RWPE2 (cell line): Measurements from ENCODE around the gene WRAP53.

ENCODE experiments used
- ATAC-seq: fragments of 200-7000 bp; cut with Tn5 transposase; 3 replicates; pipeline ENCODE4 v1.9.1; 2021; ENCODE audit warnings: low read depth
- DNase-seq: peaks from one replicate; pipeline ENCODE4 v3.0.0-alpha.2; 2020; ENCODE audit warnings: low spot score
- H3K27ac ChIP-seq: fragments of 450-650 bp; 2 replicates; pipeline ENCODE4 v1.5.1; 2017; ENCODE audit warnings: mild to moderate bottlenecking; ENCODE audit not compliant: poor library complexity, severe bottlenecking
- H3K27me3 ChIP-seq: fragments of 250-450 bp; sonication (Bioruptor Pico); 2 replicates; pipeline ENCODE4 v1.5.1; 2021; ENCODE audit warnings: mild to moderate bottlenecking, moderate library complexity; ENCODE audit not compliant: insufficient read depth, poor library complexity, severe bottlenecking
- H3K36me3 ChIP-seq: fragments of 250-450 bp; sonication (Bioruptor Pico); 2 replicates; pipeline ENCODE4 v1.5.1; 2020; ENCODE audit warnings: low read depth, mild to moderate bottlenecking, moderate library complexity
- H3K4me1 ChIP-seq: fragments of 250-450 bp; sonication (Bioruptor Pico); 2 replicates; pipeline ENCODE4 v1.5.1; 2021; ENCODE audit warnings: mild to moderate bottlenecking, moderate library complexity; ENCODE audit not compliant: insufficient read depth, poor library complexity, severe bottlenecking
- H3K4me3 ChIP-seq: fragments of 250-450 bp; sonication (Bioruptor Pico); 2 replicates; pipeline ENCODE4 v1.5.1; 2021; ENCODE audit warnings: mild to moderate bottlenecking, moderate library complexity; ENCODE audit not compliant: severe bottlenecking
- H3K9me3 ChIP-seq: fragments of 250-450 bp; sonication (Bioruptor Pico); 2 replicates; pipeline ENCODE4 v1.5.1; 2021; ENCODE audit warnings: mild to moderate bottlenecking, moderate library complexity; ENCODE audit not compliant: severe bottlenecking
- TF ChIP-seq, protein P1 (sequence below): fragments of 450-650 bp; IDR thresholded peaks from one replicate; pipeline ENCODE4 v1.5.1; 2017; ENCODE audit warnings: mild to moderate bottlenecking, moderate library complexity; ENCODE audit not compliant: poor library complexity, severe bottlenecking

WRAP53 gene

DNA sequence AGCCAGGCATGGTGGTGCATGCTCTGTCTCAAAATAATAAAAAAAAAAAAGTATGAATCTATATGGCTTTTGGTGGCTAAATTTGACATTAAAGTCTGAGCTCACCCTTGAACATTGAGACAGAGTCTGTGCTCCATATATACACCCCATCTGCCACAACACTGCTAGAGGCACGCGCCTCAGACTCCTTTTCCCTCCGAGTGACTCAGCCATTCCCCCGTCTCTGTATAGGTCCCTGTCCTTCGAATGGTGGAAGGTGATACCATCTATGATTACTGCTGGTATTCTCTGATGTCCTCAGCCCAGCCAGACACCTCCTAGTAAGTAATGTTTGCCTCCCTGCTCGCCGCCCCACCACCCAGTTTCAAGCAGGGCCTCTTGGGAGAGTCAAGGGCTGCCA, 12.2 kb downstream of the WRAP53 start:
- no peak overlapping the region for H3K4me3 ChIP-seq
- ATAC-seq, result no peak
- DNase-seq, result no peak
- TF ChIP-seq, protein P1, sequence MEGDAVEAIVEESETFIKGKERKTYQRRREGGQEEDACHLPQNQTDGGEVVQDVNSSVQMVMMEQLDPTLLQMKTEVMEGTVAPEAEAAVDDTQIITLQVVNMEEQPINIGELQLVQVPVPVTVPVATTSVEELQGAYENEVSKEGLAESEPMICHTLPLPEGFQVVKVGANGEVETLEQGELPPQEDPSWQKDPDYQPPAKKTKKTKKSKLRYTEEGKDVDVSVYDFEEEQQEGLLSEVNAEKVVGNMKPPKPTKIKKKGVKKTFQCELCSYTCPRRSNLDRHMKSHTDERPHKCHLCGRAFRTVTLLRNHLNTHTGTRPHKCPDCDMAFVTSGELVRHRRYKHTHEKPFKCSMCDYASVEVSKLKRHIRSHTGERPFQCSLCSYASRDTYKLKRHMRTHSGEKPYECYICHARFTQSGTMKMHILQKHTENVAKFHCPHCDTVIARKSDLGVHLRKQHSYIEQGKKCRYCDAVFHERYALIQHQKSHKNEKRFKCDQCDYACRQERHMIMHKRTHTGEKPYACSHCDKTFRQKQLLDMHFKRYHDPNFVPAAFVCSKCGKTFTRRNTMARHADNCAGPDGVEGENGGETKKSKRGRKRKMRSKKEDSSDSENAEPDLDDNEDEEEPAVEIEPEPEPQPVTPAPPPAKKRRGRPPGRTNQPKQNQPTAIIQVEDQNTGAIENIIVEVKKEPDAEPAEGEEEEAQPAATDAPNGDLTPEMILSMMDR, result no peak
- no peaks in the 10 kb centered on the region for H3K9me3 ChIP-seq
- H3K27me3 ChIP-seq, result peaks cover 18% of the 10 kb centered on the region
- H3K36me3 ChIP-seq, result peaks cover 23% of the 10 kb centered on the region
- H3K27ac ChIP-seq, result no peak overlapping the region
- no peaks in the 10 kb centered on the region for H3K4me1 ChIP-seq

DNA sequence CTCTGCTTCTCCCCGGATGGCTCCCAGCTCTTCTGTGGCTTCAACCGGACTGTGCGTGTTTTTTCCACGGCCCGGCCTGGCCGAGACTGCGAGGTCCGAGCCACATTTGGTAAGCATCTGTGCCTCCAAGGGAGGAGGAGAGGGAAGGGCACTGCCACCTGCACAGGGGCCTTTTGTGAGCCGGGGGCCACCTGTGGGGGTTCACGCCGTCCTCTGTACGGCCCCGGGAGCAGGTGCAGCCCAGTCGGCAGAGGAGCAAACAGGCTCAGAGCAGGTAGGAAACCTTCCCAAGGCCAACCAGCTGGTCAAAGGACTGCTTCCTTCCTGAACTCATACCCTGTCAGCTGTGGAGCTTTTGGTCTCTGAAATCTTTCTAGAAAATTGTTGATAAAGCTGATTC, 13.4 kb downstream of the WRAP53 start:
- Histone ChIP-seq H3K27me3 (peaks cover 30% of the 10 kb centered on the region), H3K4me1 (no peaks in the 10 kb centered on the region), H3K27ac (no peak overlapping the region), H3K36me3 (peaks cover 23% of the 10 kb centered on the region), H3K4me3 (no peak overlapping the region), H3K9me3 (no peaks in the 10 kb centered on the region)
- DNase-seq, result no peak
- no peak for ATAC-seq
- TF ChIP-seq, protein P1, result no peak

DNA sequence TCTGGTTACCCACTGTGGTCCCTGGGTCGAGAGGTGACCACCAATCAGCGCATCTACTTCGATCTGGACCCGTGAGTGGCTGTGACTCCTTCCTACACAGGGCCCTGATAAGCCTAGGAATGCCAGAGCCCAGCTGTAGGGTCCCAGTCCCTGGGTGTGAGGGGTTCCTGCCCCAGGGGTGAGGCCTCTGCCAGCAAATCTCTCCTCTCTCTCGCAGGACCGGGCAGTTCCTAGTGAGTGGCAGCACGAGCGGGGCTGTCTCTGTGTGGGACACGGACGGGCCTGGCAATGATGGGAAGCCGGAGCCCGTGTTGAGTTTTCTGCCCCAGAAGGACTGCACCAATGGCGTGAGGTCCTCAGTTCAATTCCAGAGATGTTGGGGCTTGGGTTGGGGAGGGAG, 14.5 kb downstream of the WRAP53 start:
- Histone ChIP-seq H3K36me3 (peaks cover 23% of the 10 kb centered on the region), H3K4me1 (no peaks in the 10 kb centered on the region), H3K27me3 (peaks cover 37% of the 10 kb centered on the region), H3K27ac (no peak overlapping the region), H3K9me3 (no peaks in the 10 kb centered on the region), H3K4me3 (no peak overlapping the region)
- DNase-seq (no peak), ATAC-seq (no peak)
- TF ChIP-seq, protein P1, result no peak

DNA sequence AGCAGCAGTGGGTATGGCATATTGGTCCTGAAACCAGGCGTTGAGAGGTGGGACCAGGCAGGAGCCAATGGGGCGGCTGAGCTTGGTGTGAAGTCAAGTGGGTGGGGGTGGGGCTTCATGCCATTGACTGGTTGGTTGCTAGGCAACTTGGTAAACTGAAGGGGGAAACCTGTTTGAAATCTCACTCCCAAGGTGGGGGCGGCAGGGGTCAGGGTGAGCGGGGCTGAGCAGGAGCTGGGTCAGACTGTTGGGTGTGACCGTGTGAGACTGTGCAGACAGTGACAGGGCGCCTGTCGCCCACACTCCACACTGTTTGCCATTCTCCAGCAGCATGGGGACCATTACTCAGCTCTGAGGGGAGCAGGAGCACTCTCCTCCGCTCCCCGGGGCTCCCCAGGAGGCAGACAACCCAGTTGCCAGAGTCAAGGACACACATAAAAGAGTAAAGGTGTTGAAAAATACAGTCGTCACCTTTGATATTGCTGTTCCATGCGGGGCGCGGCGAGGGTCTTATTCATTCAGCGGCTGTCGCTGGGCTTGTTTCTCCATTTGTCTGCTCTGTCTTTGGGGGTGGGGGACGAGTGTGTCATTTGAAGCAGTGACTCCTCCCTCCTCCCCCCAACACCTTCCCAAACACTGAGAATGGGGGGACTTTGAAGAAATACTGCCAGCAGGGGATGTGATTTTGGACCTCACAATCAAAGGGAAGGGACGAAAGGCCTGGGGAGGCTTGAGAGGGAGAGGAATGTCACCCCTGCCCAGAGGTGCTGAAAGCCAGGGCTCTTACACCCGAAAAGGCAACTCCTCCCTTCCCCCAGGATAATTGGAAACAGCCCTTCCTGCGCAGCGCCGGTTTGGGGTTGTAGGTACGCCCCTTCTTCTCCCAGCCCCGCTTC, 15.6 kb downstream of the WRAP53 start:
- Histone ChIP-seq H3K4me1 (no peaks in the 10 kb centered on the region), H3K9me3 (no peaks in the 10 kb centered on the region), H3K27ac (no peak overlapping the region), H3K36me3 (peaks cover 17% of the 10 kb centered on the region), H3K27me3 (peaks cover 37% of the 10 kb centered on the region), H3K4me3 (no peak overlapping the region)
- DNase-seq (no peak), ATAC-seq (no peak)
- TF ChIP-seq, protein P1, result no peak
